GM18858 (cell line): Measurements from ENCODE around the gene LRRC8E.
A peak's percentile ranks its signal among the peaks of the same experiment; 100 is the strongest.

ENCODE experiments used
- ATAC-seq: cut with Tn5 transposase; IDR thresholded peaks from one replicate; pipeline ENCODE4 v1.9.1; 2021; ENCODE audit not compliant: unreplicated experiment

The LRRC8E gene

DNA sequence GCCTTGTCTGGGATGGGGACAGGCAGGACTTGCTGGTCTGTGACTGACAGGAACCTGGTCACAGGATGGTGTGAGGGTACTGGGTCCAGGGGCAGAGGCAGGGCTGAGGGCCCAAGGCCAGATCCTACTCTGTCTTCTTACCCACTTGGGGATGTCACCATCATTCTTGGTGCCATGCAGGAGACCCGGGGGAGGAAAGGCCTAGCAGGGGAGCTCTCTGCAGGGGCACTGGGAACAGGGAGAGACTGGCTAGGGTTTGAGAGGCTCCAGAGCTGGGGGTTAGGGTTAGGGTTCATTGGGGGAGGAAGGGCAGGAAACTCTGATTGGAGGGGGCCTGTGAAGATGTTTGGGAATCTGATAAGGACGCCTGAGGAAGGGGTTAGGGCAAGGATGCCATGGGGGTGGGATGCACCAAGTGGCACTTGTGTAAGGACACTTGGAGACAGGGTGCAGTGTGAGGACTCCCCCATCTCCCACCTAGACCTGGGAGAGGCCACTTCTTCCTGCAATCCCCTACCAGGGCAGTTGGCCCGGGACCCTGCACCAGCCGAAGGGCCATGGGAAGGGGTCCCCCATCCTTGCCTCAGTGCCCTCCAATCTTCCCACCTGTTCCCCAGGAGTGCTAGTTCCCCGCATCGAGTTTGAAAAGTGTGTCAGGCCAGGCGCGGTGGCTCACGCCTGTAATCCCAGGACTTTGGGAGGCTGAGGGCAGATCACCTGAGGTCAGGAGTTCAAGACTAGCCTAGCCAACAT, 21.0 kb upstream of the LRRC8E start:
- ATAC-seq, result no peak

DNA sequence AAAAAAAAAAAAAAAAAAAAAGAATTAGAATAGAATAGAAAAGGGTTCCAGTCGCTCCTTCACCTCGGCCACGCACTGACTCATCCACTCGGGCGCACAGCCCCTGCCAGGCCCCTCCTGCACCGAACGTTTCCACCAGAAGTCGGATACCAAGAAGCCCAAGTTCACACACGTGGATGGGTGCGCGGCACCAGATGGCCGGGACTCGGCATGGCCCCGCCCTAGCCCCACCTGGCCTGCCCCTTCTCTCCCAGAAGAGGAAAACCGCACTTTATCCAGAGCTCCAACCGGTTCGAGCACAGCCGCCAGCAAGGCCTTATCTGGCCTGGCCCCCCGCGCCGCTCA, 20.0 kb upstream of the LRRC8E start:
- ATAC-seq, result no peak

DNA sequence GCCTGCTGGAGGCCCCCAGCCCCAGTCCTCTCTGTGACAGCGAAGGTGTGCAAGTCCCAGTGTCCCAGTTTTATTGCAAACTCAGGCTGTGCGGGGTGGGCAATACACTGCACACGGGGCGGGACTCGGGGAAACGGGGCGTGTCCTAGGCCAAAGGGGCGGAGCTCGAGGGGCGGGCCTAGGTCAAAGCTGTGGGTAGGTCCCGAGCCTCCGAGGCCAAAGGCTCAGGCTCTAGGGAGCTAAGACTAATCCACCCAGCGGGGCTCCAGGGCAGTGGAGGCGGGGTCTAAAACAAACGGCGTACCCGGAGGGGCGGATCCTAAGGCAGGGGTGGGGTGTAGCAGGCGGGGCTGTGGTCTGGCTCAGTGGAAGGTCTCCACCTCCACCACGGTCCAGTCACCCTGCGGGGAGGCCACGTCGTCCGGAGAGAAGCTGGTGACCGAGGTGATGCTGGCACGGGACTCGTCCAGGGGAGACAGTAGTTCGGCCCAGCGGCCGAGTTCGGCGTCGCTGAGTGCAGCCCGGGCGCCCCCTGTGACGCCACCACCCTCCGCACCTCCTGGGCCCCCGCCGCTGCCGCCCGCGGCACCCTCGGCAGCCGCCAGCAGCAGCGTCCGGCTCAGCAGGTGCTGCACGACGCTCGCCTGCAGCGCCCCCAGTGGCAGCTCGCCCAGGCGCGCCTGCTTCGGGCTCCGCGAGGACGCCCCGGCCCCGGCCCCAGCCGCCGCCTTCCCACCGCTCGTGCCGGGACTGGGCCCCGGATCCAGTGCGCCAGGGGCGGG, 19.4 kb upstream of the LRRC8E start:
- ATAC-seq, result peak; percentile 54

DNA sequence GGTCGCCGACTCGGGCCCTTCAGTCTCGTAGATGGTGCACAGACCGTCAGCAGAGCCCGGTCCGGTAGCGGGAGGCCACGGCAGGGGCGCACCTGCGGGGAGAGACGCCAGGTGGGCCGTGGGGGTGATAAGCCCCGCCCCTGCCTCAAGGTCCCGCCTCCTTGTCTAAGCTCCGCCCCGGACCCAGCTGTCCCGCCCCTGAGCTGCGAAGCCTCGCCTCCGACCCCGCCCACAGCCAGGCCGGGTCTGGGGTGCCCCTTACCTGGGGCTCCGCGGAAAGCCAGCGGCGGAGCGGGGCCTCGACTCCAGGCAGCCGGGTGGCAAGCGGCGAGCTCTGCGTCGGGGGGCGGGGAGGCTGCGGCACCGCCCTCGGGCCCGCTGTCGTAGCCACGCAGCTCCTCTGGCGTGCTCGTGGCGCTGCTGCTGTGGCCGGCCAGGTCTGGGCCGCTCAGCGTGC, 18.8 kb upstream of the LRRC8E start:
- ATAC-seq, result peak; percentile 30

DNA sequence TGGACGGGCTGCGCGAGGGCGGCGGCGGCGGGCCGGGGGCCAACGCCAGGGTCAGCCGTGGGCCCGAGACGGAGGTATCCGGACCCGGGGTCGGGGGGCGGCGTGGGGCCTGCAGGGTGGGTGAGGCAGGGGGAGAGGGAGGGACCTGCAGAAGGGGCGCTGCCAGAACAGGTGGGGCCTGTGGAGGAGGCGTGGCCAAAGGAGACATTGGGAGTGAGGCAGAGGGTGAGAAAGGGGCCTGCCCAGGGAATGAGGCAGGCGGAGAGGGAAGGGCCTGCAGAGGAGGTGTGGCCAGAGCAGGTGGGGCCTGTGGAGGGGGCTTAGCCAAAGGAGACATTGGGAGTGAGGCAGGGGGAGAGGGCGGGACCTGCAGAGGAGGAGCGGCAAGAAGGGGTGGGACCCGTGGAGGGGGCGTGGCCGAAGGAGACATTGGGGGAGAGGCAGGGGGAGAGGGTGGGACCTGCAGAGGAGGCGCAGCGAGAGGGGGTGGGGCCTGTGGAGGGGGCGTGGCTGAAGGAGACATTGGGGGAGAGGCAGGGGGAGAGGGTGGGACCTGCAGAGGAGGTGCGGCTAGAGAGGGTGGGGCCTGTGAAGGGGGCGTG, 18.3 kb upstream of the LRRC8E start:
- no peak for ATAC-seq

DNA sequence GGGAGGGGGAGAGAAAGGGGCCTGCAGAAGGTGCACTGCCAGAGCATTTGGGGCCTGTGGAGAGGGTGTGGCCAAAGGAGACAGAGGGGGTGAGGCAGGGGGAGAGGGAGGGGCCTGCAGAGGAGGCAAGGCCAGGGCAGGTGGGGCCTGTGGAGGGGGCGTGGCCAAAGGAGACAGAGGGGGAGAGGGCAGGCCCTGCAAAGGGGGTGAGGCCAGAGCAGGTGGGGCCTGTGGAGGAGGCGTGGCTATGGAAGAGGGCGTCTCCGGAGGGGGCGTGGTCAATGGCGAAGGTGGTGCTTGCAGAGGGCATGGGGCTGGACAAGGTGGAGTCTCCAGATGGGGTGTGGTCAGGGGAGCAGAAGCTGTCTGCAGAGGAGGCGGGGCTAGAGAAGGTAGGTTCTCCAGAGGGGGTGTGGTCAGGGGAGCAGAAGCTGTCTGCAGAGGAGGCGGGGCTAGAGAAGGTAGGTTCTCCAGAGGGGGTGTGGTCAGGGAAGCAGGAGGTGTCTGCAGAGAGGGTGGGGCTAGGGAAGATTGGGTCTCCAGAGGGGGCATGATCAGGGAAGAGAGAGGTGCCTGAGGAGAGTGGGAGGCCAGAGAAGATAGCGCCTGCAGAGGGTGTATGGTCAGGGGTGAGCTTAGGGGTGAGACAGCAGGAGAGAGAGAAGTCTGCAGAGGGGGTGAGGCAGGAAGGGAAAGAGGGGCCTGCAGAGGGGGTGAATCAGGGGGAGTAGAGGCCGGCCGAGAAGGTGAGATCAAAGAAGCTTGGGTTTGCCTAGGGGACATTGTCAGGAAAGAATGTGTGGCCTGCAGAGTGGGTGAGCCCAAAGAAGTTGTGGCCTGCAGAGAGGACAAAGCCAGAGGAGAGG, 17.5 kb upstream of the LRRC8E start:
- no peak for ATAC-seq

DNA sequence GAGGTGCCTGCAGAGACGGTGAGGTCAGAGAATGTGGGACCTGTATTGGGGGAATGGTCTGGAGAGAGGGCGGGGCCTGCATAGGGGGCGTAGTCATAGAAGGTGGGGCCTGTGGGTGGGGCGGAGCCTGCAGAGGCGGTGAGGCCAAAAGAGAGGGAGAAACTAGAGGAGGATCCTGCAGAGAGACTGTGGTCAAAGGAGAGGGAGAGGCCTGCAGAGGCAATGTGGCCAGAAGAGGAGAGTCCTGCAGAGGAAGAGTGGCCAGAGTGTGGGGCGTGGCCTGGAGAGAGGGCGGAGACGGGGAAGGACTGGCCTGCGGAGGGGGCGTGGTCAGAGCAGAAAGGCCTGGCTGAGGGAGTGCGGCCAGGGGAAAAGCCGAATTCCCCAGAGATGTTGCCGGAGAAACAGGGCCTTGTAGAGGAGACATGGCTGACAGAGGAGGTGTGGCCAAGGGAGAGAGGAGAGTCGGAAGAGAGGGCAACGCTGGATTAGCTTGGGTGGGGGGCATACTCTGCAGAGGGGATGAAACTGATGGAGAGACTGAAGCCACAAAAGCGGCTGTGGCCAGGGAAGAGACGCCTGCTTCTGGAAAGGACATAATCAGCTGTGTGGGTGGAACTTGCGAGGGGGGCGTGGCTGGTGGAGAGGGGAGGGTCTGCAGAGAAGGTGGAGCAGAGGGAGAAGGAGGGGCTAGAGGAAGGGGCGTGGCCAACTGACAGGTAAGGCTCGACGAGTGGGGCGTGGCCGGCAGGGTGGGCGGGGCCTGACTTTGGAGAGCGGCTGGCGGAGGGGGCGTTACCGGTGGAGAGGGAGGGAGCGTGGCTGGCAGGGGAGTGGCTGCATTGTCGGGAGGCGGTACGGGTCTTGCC, 16.6 kb upstream of the LRRC8E start:
- ATAC-seq, result no peak

DNA sequence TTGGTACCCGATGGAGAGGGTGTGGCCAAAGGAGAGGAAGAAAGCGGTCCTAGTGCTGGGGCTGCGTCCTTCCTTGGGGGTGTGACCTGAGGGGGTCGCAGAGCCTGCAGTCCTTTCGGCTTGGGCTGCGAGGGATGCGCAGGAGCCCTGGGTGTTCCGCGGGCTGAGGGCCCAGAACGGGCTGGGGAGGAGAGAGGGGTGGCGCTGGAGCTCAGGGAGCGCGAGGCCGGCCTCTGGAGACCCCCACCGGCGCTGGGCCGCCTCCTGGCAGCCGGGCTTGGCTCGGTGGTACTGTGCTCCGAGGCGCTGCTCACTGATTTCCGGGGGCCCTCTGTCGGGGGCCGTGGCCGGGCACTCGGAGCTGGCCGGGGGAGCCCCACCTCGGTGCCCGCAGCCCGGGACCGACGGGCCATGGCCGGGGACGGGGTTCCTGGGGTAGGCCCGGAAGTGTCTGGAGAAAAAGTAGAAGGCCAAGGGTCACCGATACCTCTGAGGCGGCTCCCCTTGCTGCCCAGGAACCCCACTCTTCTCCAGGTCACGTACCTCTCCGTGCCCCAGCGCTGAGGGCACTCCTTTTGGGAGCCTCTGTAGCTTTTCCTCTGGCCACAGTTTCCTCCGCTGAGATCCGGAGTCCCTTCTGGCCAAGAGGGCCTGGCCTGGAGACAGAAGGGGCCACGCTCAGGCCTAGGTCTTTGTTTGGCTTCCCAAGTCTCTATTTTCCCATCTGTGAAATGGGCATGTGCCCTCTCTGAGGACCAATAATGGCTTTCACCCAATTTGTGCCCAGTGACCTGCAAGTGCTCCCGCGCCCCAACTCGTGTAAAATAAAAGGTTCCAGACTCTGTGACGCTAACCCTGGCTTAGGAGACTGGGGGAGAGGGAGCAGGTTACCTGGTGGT, 15.8 kb upstream of the LRRC8E start:
- no peak for ATAC-seq

DNA sequence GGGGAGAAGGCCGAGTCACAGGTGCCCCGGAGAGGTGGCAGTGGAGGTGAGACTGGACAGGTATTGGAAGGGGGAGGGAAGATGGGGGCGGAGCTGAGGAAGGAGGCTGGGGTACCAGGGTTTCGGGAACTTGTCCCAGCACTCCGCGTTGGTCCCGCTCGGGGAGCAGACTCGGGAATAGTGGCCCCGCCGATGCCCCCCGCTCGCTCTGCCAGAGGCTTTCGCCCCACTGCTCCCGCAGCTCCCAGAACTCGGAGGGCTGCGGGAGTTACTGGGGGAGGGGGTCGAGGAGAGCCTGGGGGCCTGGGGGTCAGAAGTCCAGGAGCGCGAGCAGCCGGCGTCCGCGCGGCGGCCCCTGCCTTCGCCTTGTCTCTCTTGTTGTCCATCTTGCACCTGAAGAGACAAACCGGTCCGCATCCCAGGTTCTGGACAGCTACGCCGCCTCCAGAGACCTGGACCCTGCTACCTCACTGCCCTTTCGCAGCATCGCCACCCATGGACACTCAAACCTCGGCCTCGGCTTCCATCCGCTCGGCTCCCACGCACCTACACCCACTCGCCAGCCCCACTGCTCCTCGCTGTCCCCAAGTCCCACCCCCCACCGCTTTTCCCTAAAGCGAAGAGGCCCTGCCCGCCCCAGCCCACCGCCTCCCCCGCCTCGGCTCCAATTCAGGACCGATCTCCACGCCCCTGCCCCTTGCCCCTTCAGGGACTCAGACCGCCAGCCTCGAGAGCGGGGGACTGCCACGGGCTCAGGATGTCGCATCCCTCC, 14.8 kb upstream of the LRRC8E start:
- no peak for ATAC-seq

DNA sequence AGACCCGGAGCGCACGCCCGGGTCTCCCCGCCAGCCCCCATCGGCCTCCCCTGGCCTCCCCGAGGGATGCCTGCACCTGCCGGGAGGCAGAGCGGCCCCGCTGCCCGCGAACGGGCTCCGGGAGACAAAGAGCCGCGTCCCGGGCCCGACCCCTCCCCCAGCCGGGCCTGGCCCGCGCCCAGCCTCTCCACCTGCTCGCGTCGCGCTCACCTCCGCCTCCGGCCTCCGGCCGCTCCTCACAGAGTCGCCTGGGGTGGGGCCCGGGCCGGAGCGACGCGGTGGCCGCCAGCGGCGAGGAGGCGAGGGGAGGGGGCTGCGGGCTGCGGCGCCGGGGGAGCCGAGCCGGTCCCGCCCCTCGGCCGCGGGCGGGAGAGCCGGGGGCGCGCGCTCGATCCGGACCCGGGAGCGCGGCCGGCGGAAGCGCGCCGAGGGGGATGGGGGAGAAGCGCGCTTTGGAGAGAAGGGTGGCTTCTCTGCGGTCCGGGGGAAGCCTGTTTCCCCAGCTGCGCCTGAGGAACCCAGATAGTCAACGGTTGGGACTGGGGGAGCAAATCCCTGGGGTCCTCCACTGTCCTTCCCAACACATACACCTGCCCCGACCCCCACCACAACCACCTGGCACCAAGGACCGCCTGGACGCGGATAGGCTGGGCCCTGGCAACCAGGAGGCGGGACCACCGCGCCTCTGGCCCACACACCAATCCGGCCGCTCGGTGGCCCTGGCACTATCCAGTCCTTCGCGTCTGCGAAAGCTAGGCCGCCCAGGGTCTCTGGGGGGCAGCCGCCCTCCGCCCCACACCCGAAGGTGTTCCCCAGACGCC, 14.0 kb upstream of the LRRC8E start, which contains the start of gene PRR36:
PRR36 (minus strand) TSS at position 315 of the 821 bp plus-strand sequence. CDS start 701 bp downstream, outside the sequence.
- ATAC-seq, result no peak

DNA sequence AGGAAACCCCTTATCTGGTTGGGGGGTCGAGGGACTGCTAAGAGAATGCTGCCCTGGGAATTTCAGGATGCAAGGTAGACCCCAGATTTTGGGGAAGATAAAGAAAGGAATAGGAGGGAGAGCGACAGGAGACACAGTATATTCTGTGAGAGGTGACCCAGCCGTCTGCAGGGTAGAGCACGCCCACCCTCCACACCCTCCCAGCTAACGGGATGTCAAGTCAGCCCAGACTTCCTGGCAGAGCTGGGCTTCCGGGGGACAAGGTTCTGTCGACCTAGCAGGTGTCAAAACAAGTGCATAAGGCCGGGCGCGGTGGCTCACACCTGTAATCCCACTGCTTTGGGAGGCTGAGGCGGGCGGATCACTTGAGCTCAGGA, 13.4 kb upstream of the LRRC8E start:
- no peak for ATAC-seq

DNA sequence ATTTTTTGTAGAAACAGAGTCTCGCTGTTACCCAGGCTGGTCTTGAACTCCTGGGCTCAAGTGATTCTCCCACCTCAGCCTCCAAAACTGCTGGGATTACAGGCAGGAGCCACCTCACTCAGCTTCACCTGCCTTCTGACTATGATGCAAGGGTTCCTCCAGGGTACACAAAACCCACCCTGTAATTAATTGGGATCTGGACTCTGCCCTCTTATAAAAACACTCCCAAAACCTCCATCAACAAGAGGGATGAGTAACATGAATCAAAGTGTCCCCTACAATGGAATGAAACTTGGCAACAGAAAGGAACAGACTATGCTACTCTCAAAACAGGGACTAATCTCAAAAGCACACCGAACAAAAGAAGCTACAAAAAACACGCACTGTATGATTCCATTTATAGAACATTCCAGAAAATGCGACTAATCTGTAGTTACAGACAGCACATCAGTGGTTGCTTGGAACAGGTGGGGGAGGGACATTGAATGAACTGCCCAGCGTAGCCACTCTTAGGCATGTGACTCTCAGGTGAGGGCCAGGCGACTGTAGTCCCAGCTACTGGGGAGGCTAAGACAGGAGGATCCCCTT, 11.0 kb upstream of the LRRC8E start:
- no peak for ATAC-seq

DNA sequence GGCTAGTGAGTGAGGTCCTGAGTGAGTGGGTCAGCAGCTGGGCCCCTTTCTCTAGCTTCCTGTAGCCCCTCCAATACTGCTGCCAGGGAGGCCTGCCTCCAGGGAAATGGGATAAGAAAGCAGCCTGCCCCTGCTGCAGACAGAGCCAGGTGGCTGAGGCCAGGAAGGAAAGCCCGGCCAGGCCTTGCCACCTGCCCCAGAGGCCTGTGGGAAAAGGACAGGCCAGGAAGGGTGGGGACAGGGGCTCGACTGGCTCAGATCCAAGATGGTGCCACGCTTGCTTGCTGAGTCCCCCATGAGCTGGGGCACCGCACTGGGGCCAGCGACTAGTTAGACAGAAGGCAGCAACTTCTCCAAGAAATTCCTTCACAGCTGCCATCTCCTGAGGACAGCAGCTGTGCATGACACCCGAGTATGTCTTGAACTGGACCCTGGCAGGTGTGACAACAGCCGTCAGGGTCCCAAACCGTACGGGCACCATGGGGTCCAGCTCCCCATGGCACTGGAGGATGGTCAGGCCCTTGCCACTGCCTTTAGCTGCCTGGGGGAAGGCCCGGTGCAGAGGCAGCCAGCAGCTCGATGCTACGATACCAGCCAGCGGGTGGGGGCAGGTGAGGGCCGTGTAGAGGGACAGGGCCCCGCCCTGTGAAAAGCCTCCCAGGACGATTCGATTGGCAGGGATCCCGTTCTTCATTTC, 9.1 kb upstream of the LRRC8E start:
- no peak for ATAC-seq

DNA sequence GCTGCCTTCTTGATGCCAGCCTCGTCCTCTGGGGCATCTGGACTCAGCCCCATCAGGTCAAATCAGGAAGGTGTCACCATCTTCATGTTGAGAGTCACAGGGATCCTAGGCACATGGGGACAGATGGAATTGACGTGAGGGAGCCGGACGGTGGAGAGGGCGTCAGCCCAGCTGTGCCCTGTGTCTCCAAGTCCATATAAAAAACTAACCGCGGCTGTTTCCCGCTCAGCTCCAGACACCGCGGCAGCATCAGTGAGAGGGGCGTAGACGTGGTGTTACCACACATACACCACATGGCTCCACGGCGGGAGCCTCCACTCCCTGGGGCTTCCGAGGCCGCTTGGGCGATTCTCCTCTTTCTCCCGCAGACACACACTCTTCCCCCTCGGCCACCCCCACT, 8.5 kb upstream of the LRRC8E start:
- ATAC-seq, result no peak

DNA sequence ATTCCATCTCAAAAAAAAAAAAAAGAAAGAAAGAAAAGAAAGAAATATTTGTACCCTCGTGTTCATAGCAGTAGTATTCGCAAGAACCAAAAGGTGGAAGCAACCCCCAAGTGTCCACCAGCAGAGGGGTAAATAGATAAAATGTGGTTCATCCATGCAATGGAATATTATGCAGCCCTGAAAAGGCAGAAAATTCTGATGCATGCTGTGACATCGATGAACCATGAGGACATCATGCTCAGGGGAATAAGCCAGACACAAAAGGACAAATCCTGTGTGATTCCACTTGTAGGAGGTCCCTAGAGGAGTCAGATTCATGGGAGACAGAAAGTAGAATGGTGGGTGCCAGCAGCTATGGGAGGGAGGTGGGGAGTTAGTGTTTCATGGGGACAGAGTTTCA, 6.4 kb upstream of the LRRC8E start:
- ATAC-seq, result no peak

DNA sequence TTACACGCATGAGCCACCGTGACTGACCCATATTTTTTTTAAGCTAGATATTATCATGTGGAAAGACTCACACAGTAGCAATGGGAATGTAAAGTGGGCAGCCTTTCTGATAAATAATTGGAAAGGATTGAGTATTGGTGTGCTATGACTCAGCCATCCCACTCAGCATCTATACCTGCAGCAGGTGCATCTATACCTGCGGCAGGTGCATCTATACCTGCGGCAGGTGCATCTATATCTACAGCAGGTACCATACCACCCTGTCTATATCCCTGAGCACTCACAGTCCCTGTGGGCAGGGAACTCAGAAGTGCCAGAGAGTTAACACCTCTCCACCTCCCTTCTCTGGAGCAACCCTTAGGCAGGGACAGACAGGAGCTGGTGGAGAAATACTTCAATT, 5.2 kb upstream of the LRRC8E start:
- ATAC-seq, result no peak
